Liver (tissue), 9 donors: ENCODE measurements around the gene RSRP1. TPM values are rescaled to one million over a fixed set of nuclear protein-coding genes. Genes with fewer than 3 reads are reported as not detected.

ENCODE experiments used
- DNase-seq: peaks from one replicate; pipeline ENCODE4 v3.0.0-alpha.2; 2017; ENCODE audit warnings: low spot score
- H3K27ac ChIP-seq, 2 donors: one replicate each; pipeline ENCODE4 v1.7.0; 2013; ENCODE audit warnings: inconsistent platforms in 2 of 2, low read length in 2 of 2, control low read depth in 1 of 2, low read depth in 1 of 2, mild to moderate bottlenecking in 1 of 2
- H3K27me3 ChIP-seq, 4 donors: one replicate each; pipeline versions ENCODE4 v1.6.1 to v1.7.0; 2013; ENCODE audit warnings: low read length in 3 of 4, inconsistent platforms in 1 of 4, mild to moderate bottlenecking in 1 of 4, moderate library complexity in 1 of 4; ENCODE audit not compliant: control insufficient read depth in 4 of 4, insufficient read depth in 4 of 4
- H3K36me3 ChIP-seq, 4 donors: one replicate each; pipeline versions ENCODE4 v1.6.1 to v1.7.0; 2013; ENCODE audit warnings: low read length in 3 of 4, mild to moderate bottlenecking in 3 of 4, low read depth in 1 of 4, moderate library complexity in 1 of 4; ENCODE audit not compliant: control insufficient read depth in 4 of 4, insufficient read depth in 3 of 4
- H3K4me1 ChIP-seq, 4 donors: one replicate each; pipeline versions ENCODE4 v1.6.1 to v1.7.0; 2013; ENCODE audit warnings: low read length in 3 of 4, mild to moderate bottlenecking in 3 of 4, moderate library complexity in 1 of 4; ENCODE audit not compliant: control insufficient read depth in 4 of 4, insufficient read depth in 4 of 4
- H3K4me3 ChIP-seq, 3 donors: one replicate each; pipeline versions ENCODE4 v1.6.1 to v1.7.0; 2013; ENCODE audit warnings: low read length in 3 of 3, control low read depth in 1 of 3, low read depth in 1 of 3, mild to moderate bottlenecking in 1 of 3
- H3K9ac ChIP-seq, 2 donors: one replicate each; pipeline ENCODE4 v1.7.0; 2013; ENCODE audit warnings: low read length in 2 of 2, mild to moderate bottlenecking in 2 of 2, moderate library complexity in 2 of 2, control low read depth in 1 of 2, low read depth in 1 of 2
- H3K9me3 ChIP-seq, 4 donors: one replicate each; pipeline versions ENCODE4 v1.6.1 to v1.7.0; 2013; ENCODE audit warnings: low read length in 3 of 4; ENCODE audit not compliant: control insufficient read depth in 4 of 4
- ATF3 ChIP-seq: IDR thresholded peaks from 2 replicates; pipeline ENCODE4 v1.6.1; 2016; ENCODE audit warnings: antibody characterized with exemption
- CTCF ChIP-seq: fragments of 150-350 bp; IDR thresholded peaks from 2 replicates; pipeline ENCODE4 v1.5.1; 2017; ENCODE audit warnings: improper control_type of control experiment, low read depth, low read length; ENCODE audit not compliant: missing input control
- EGR1 ChIP-seq, 2 donors: IDR thresholded peaks; 2 replicates each; pipeline ENCODE4 v1.6.1; 2016 to 2018; ENCODE audit warnings: antibody characterized with exemption in 2 of 2, low read depth in 2 of 2
- FOXA1 ChIP-seq: IDR thresholded peaks from 2 replicates; pipeline ENCODE4 v1.6.1; 2016; ENCODE audit warnings: antibody characterized with exemption
- FOXA2 ChIP-seq: IDR thresholded peaks from 2 replicates; pipeline ENCODE4 v1.6.1; 2016; ENCODE audit warnings: antibody characterized with exemption
- GABPA ChIP-seq, 2 donors: IDR thresholded peaks in 1 of 2; conservative IDR thresholded peaks in 1 of 2; 2 replicates each; pipeline ENCODE4 v1.6.1; 2016; ENCODE audit warnings: antibody characterized with exemption in 2 of 2, mild to moderate bottlenecking in 1 of 2, moderate library complexity in 1 of 2
- HNF4A ChIP-seq, 2 donors: conservative IDR thresholded peaks; 2 replicates each; pipeline ENCODE4 v1.6.1; 2016; ENCODE audit warnings: antibody characterized with exemption in 2 of 2, mild to moderate bottlenecking in 2 of 2
- HNF4G ChIP-seq: IDR thresholded peaks from 2 replicates; pipeline ENCODE4 v1.6.1; 2016; ENCODE audit warnings: antibody characterized with exemption
- JUND ChIP-seq, 2 donors: IDR thresholded peaks; 2 replicates each; pipeline ENCODE4 v1.6.1; 2016; ENCODE audit warnings: antibody characterized with exemption in 2 of 2
- MAX ChIP-seq: IDR thresholded peaks from 2 replicates; pipeline ENCODE4 v1.6.1; 2016; ENCODE audit warnings: antibody characterized with exemption
- NR2F2 ChIP-seq: IDR thresholded peaks from 2 replicates; pipeline ENCODE4 v1.6.1; 2016; ENCODE audit warnings: antibody characterized with exemption
- RAD21 ChIP-seq, 2 donors: IDR thresholded peaks; 2 replicates each; pipeline ENCODE4 v1.6.1; 2016; ENCODE audit warnings: antibody characterized with exemption in 2 of 2, mild to moderate bottlenecking in 2 of 2
- REST ChIP-seq: IDR thresholded peaks from 2 replicates; pipeline ENCODE4 v1.6.1; 2016; ENCODE audit warnings: antibody characterized with exemption, mild to moderate bottlenecking
- RXRA ChIP-seq, 2 donors: IDR thresholded peaks; 2 replicates each; pipeline ENCODE4 v1.6.1; 2017 to 2018; ENCODE audit warnings: antibody characterized with exemption in 2 of 2, mild to moderate bottlenecking in 1 of 2
- SP1 ChIP-seq: IDR thresholded peaks from 2 replicates; pipeline ENCODE4 v1.6.1; 2018; ENCODE audit warnings: antibody characterized with exemption, mild to moderate bottlenecking
- TAF1 ChIP-seq: conservative IDR thresholded peaks from 2 replicates; pipeline ENCODE4 v1.6.1; 2016; ENCODE audit warnings: antibody characterized with exemption, mild to moderate bottlenecking
- YY1 ChIP-seq: IDR thresholded peaks from 2 replicates; pipeline ENCODE4 v1.6.1; 2016; ENCODE audit warnings: antibody characterized with exemption, mild to moderate bottlenecking
- WGBS: extraction: QIAGEN DNeasy Blood & Tissue Kit; methylation state at CpG from one replicate; pipeline ENCODE4 v1.1.7; 2013; 5-methylcytosine and 5-hydroxymethylcytosine counted together
- polyA plus RNA-seq, 2 donors: library from polyadenylated mRNA; stranded (reverse) in 1 of 2; unstranded in 1 of 2; fragments of 200-250 nt in 1 of 2; fragments of >200 nt in 1 of 2; fragmentation: Nextera tagmentation in 1 of 2; extraction: Ambion mirVana in 1 of 2; gene quantifications; one replicate each; pipeline versions ENCODE4 v1.2.1 to v1.2.3, GENCODE V29; 2013 to 2015
- total RNA-seq, 2 donors: library from RNA; depleted of rRNA; stranded (reverse); fragments of >200 nt; gene quantifications; one replicate each; pipeline ENCODE4 v1.2.3, GENCODE V29; 2014
- TF ChIP-seq, protein P1 (sequence below): IDR thresholded peaks from 2 replicates; pipeline ENCODE4 v1.6.1; 2016; ENCODE audit warnings: antibody characterized with exemption
- donor health status: healthy.
- donor health status: healthy.
- donor health status: healthy.
- donor health status: healthy.
- donor health status: healthy.

Gene RSRP1
- total and polyA plus RNA-seq, 4 donors = 19.9 to 101 (median 74.0) TPM

DNA sequence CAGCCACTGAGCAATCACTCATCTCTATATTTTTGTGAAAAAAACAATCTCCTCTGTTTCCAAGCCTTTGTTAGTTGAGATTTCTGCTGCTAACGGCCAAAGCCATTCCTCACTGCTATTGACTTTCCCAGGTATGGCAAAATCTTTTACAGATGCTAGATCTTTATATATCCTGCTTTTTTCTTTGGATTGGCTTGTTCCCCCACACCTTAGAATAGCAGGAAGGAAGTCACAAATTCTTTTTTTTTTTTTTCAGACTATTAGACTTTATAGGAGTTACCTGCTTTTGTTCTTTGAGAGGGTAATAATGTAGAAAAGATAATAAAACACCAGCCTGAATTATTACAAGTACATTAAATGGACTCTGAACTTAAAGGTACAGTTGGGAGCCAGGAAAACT lies 39.2 kb downstream of the RSRP1 start:
- no peak for DNase-seq
- Histone ChIP-seq H3K27me3 (no peaks in the 10 kb centered on the region), H3K4me3 (no peak overlapping the region), H3K9ac (no peak overlapping the region), H3K9me3 (no peaks in the 10 kb centered on the region), H3K27ac (no peak overlapping the region), H3K36me3 (no peaks in the 10 kb centered on the region), H3K4me1 (no peaks in the 10 kb centered on the region)
- TF ChIP-seq GABPA (IDR thresholded peaks at IDR 0.05 in 1 of 2, conservative IDR thresholded peaks at IDR 0.05 in 1 of 2) (no peak), EGR1 (IDR thresholded peaks at IDR 0.05; ENCODE audit: low read depth in 2 of 2) (no peak), JUND (IDR thresholded peaks at IDR 0.05) (no peak), REST (no peak), FOXA1 (no peak)
- TF ChIP-seq, protein P1, sequence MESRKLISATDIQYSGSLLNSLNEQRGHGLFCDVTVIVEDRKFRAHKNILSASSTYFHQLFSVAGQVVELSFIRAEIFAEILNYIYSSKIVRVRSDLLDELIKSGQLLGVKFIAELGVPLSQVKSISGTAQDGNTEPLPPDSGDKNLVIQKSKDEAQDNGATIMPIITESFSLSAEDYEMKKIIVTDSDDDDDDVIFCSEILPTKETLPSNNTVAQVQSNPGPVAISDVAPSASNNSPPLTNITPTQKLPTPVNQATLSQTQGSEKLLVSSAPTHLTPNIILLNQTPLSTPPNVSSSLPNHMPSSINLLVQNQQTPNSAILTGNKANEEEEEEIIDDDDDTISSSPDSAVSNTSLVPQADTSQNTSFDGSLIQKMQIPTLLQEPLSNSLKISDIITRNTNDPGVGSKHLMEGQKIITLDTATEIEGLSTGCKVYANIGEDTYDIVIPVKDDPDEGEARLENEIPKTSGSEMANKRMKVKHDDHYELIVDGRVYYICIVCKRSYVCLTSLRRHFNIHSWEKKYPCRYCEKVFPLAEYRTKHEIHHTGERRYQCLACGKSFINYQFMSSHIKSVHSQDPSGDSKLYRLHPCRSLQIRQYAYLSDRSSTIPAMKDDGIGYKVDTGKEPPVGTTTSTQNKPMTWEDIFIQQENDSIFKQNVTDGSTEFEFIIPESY = no peak
- 81% methylated on average over 1 of the region's 1 CpG for WGBS

DNA sequence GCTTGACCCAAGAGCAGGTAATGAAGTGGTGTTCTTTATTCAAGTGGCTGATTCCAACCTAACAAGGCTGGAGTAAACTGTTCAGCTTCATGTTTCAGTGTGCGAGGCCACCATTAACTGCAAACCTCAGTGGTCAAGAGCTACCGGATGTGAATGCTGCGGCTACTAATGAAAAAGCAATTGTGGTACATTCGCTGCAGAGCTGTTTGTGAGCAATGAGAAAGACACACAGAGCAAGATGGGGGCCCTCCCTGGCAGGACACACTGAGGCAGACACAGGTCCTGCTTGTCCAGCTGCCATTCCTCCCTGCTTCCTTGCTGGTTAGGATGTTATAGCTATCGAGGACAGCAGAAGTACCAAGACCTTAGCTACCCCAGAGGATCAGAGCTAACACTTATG lies 41.1 kb downstream of the RSRP1 start:
- TF ChIP-seq YY1 (no peak), TAF1 (no peak), EGR1 (IDR thresholded peaks at IDR 0.05; ENCODE audit: low read depth in 2 of 2) (no peak), HNF4A (conservative IDR thresholded peaks at IDR 0.05) (no peak), REST (no peak), HNF4G (no peak), RXRA (IDR thresholded peaks at IDR 0.05) (no peak), MAX (no peak), GABPA (IDR thresholded peaks at IDR 0.05 in 1 of 2, conservative IDR thresholded peaks at IDR 0.05 in 1 of 2) (no peak), FOXA1 (no peak), FOXA2 (no peak), JUND (IDR thresholded peaks at IDR 0.05) (no peak), SP1 (no peak), CTCF (no peak), NR2F2 (no peak), RAD21 (IDR thresholded peaks at IDR 0.05) (no peak), ATF3 (no peak)
- TF ChIP-seq, protein P1 = no peak
- H3K4me1 ChIP-seq = no peaks in the 10 kb centered on the region
- WGBS = 90% methylated on average over 5 of the region's 5 CpGs

More for the DNA sequence above, 41.1 kb downstream of the RSRP1 start:
- Histone ChIP-seq H3K27me3 (no peaks in the 10 kb centered on the region), H3K36me3 (no peaks in the 10 kb centered on the region), H3K27ac (no peak overlapping the region), H3K9me3 (no peaks in the 10 kb centered on the region), H3K4me3 (no peak overlapping the region), H3K9ac (no peak overlapping the region)
- no peak for DNase-seq
